Breast epithelium (tissue), 4 donors: ENCODE measurements around the gene DDIT4. TPM values are rescaled to one million over a fixed set of nuclear protein-coding genes. Genes with fewer than 3 reads are reported as not detected.

Source experiments
- DNase-seq, 2 donors: peaks; one replicate each; pipeline ENCODE4 v3.0.0-alpha.2; 2019; ENCODE audit warnings: low spot score in 2 of 2
- H3K27ac ChIP-seq, 2 donors: fragments of 200-600 bp; sonication (generic) in 1 of 2; one replicate each; pipeline ENCODE4 v1.5.1; 2016 to 2019; ENCODE audit warnings: mild to moderate bottlenecking in 1 of 2
- H3K27me3 ChIP-seq, 2 donors: fragments of 200-600 bp; sonication (generic) in 1 of 2; one replicate each; pipeline versions ENCODE4 v1.5.1 to v1.6.0; 2017 to 2019; ENCODE audit warnings: control low read depth in 1 of 2, mild to moderate bottlenecking in 1 of 2
- H3K36me3 ChIP-seq: fragments of 200-600 bp; one replicate; pipeline ENCODE4 v1.5.1; 2019
- H3K4me1 ChIP-seq, 2 donors: fragments of 200-600 bp; sonication (generic); one replicate each; pipeline ENCODE4 v1.5.1; 2016 to 2019; ENCODE audit warnings: control low read depth in 1 of 2
- H3K4me3 ChIP-seq, 3 donors: fragments of 200-600 bp; sonication (generic); 1 replicate in 2 of 3; 2 replicates in 1 of 3; pipeline ENCODE4 v1.5.1; 2016 to 2019; ENCODE audit warnings: mild to moderate bottlenecking in 3 of 3, moderate library complexity in 2 of 3
- H3K9me3 ChIP-seq, 2 donors: fragments of 200-600 bp; sonication (generic) in 1 of 2; one replicate each; pipeline ENCODE4 v1.5.1; 2016 to 2019; ENCODE audit warnings: control low read depth in 1 of 2
- CTCF ChIP-seq, 3 donors: fragments of 450-650 bp; IDR thresholded peaks; one replicate each; pipeline ENCODE4 v1.5.1; 2016 to 2017; ENCODE audit warnings: antibody characterized with exemption in 3 of 3, mild to moderate bottlenecking in 3 of 3, moderate library complexity in 3 of 3
- POLR2A ChIP-seq: fragments of 450-650 bp; IDR thresholded peaks from one replicate; pipeline ENCODE4 v1.6.1; 2016; ENCODE audit warnings: antibody characterized with exemption, mild to moderate bottlenecking, moderate library complexity
- POLR2AphosphoS5 ChIP-seq, 3 donors: sonication (generic); formaldehyde crosslinking; IDR thresholded peaks; one replicate each; pipeline ENCODE4 v1.6.1; 2017; ENCODE audit warnings: antibody characterized with exemption in 3 of 3
- intact Hi-C: fragments of 100-400 bp; cut with DNase I; formaldehyde crosslinking; loops from one replicate; pipeline ENCODE4 v1.15.1; 2023; ENCODE audit warnings: low total_unique reads
- total RNA-seq, 3 donors: library from RNA; depleted of rRNA; stranded (reverse); fragments of >200 nt; gene quantifications; one replicate each; pipeline ENCODE4 v1.1.0, GENCODE V29; 2016

The DDIT4 gene
- total RNA-seq, 3 donors from 2014 or later, result 183 to 555 (median 341) TPM

- peaks cover 24 to 29% of the 10 kb centered on the region in 2 donors for H3K4me1 ChIP-seq
- H3K4me3 ChIP-seq, result peak overlapping the region; percentile 39 to 70 (median 57)
- no peaks in the 10 kb centered on the region for H3K27me3 ChIP-seq
- no peaks in the 10 kb centered on the region for H3K9me3 ChIP-seq
- intact Hi-C loops, result no loop called here
- H3K36me3 ChIP-seq, result no peaks in the 10 kb centered on the region
- no peak for TF ChIP-seq CTCF (IDR thresholded peaks at IDR 0.05)
- TF ChIP-seq POLR2AphosphoS5 (IDR thresholded peaks at IDR 0.05), result peak; percentile 13 to 68 (median 34)
- no peak for TF ChIP-seq POLR2A
- H3K27ac ChIP-seq, result peak overlapping the region; percentile 93 to 95
- DNase-seq, result peak; percentile 79 to 87
These were observed 13.3 kb upstream of the DDIT4 start for GRCh38 chr10:72260239-72260975.

GRCh38 chr10:72260976-72261783 lies 12.5 kb upstream of the DDIT4 start:
- no peaks in the 10 kb centered on the region for H3K27me3 ChIP-seq
- intact Hi-C loops, result no loop called here
- DNase-seq, result no peak
- no peaks in the 10 kb centered on the region for H3K36me3 ChIP-seq
- no peaks in the 10 kb centered on the region for H3K9me3 ChIP-seq
- peak overlapping the region; percentile 93 to 95 for H3K27ac ChIP-seq
- TF ChIP-seq POLR2A (no peak), POLR2AphosphoS5 (IDR thresholded peaks at IDR 0.05) (peak in 1 of 3 donors; percentile 69)
- H3K4me3 ChIP-seq, result peak overlapping the region; percentile 39 to 70 (median 57)
- peaks cover 20 to 22% of the 10 kb centered on the region in 2 donors for H3K4me1 ChIP-seq

GRCh38 chr10:72261784-72262404 lies 11.8 kb upstream of the DDIT4 start:
- Histone ChIP-seq H3K27me3 (no peaks in the 10 kb centered on the region), H3K4me1 (peaks cover 20% of the 10 kb centered on the region in 2 donors), H3K27ac (peak overlapping the region; percentile 93 to 95), H3K9me3 (no peaks in the 10 kb centered on the region), H3K36me3 (no peaks in the 10 kb centered on the region), H3K4me3 (peak overlapping the region in 1 of 3 donors; percentile 70)
- intact Hi-C loops, result no loop called here
- no peak for DNase-seq
- TF ChIP-seq POLR2AphosphoS5 (IDR thresholded peaks at IDR 0.05), result no peak
- TF ChIP-seq POLR2A, result no peak
- no peak for TF ChIP-seq CTCF (IDR thresholded peaks at IDR 0.05)

GRCh38 chr10:72263613-72264241 lies 10.0 kb upstream of the DDIT4 start:
- Histone ChIP-seq H3K27me3 (no peaks in the 10 kb centered on the region), H3K4me3 (no peak overlapping the region), H3K36me3 (no peaks in the 10 kb centered on the region), H3K9me3 (no peaks in the 10 kb centered on the region), H3K4me1 (peaks cover 20% of the 10 kb centered on the region in 2 donors), H3K27ac (peak overlapping the region; percentile 78 to 84)
- no peak for TF ChIP-seq CTCF (IDR thresholded peaks at IDR 0.05)
- TF ChIP-seq POLR2AphosphoS5 (IDR thresholded peaks at IDR 0.05), result peak; percentile 24 to 57 (median 37)
- no peak for TF ChIP-seq POLR2A
- DNase-seq, result peak; percentile 69 to 88
- intact Hi-C loops, result no loop called here

GRCh38 chr10:72264536-72264935 lies 9.2 kb upstream of the DDIT4 start:
- intact Hi-C loops, result no loop called here
- Histone ChIP-seq H3K4me3 (no peak overlapping the region), H3K9me3 (no peaks in the 10 kb centered on the region), H3K4me1 (peaks cover 20% of the 10 kb centered on the region in 2 donors), H3K36me3 (no peaks in the 10 kb centered on the region), H3K27ac (peak overlapping the region in 1 of 2 donors; percentile 84), H3K27me3 (no peaks in the 10 kb centered on the region)
- no peak for DNase-seq
- TF ChIP-seq POLR2A (no peak), CTCF (IDR thresholded peaks at IDR 0.05) (no peak), POLR2AphosphoS5 (IDR thresholded peaks at IDR 0.05) (no peak)
